Activated T-cell treated with anti-CD3 and anti-CD28 coated beads, Interleukin-2, amount 50 U/mL, for 24 hours (primary cell): ENCODE results near the gene EPB41L4B.

Experiments
- DNase-seq: peaks from one replicate; pipeline ENCODE4 v3.0.0-alpha.2; 2020
- H3K27ac Mint-ChIP-seq: 2 replicates; pipeline ENCODE4 v1.8.0; 2020; ENCODE audit warnings: mild to moderate bottlenecking, mixed read lengths
- H3K27me3 Mint-ChIP-seq: 2 replicates; pipeline ENCODE4 v1.8.0; 2020; ENCODE audit warnings: mixed read lengths
- H3K36me3 Mint-ChIP-seq: 2 replicates; pipeline ENCODE4 v1.8.0; 2020; ENCODE audit warnings: low read depth, mixed read lengths
- H3K4me1 Mint-ChIP-seq: 2 replicates; pipeline ENCODE4 v1.8.0; 2020; ENCODE audit warnings: low read depth, mixed read lengths
- H3K4me3 Mint-ChIP-seq: 2 replicates; pipeline ENCODE4 v1.8.0; 2020; ENCODE audit warnings: mild to moderate bottlenecking, moderate library complexity, mixed read lengths
- H3K9me3 Mint-ChIP-seq: 2 replicates; pipeline ENCODE4 v1.8.0; 2020; ENCODE audit warnings: mixed read lengths

EPB41L4B gene

GRCh38 chr9:109315480-109316206 is 5.2 kb downstream of the EPB41L4B start:
- DNase-seq: no peak
- peaks cover 15% of the 10 kb centered on the region for H3K4me1 Mint-ChIP-seq
- no peak overlapping the region for H3K27ac Mint-ChIP-seq
- H3K27me3 Mint-ChIP-seq: peaks cover 81% of the 10 kb centered on the region
- no peaks in the 10 kb centered on the region for H3K36me3 Mint-ChIP-seq
- no peak overlapping the region for H3K4me3 Mint-ChIP-seq
- H3K9me3 Mint-ChIP-seq: no peaks in the 10 kb centered on the region

GRCh38 chr9:109314011-109314531 is 6.8 kb downstream of the EPB41L4B start:
- peaks cover 11% of the 10 kb centered on the region for H3K4me1 Mint-ChIP-seq
- no peak for DNase-seq
- H3K27ac Mint-ChIP-seq: no peak overlapping the region
- no peaks in the 10 kb centered on the region for H3K36me3 Mint-ChIP-seq
- H3K4me3 Mint-ChIP-seq: no peak overlapping the region
- H3K9me3 Mint-ChIP-seq: no peaks in the 10 kb centered on the region
- peaks cover 85% of the 10 kb centered on the region for H3K27me3 Mint-ChIP-seq

GRCh38 chr9:109313351-109313750 is 7.5 kb downstream of the EPB41L4B start:
- no peaks in the 10 kb centered on the region for H3K36me3 Mint-ChIP-seq
- H3K27ac Mint-ChIP-seq: no peak overlapping the region
- peaks cover 8% of the 10 kb centered on the region for H3K4me1 Mint-ChIP-seq
- no peak overlapping the region for H3K4me3 Mint-ChIP-seq
- peaks cover 83% of the 10 kb centered on the region for H3K27me3 Mint-ChIP-seq
- no peak for DNase-seq
- no peaks in the 10 kb centered on the region for H3K9me3 Mint-ChIP-seq

DNA sequence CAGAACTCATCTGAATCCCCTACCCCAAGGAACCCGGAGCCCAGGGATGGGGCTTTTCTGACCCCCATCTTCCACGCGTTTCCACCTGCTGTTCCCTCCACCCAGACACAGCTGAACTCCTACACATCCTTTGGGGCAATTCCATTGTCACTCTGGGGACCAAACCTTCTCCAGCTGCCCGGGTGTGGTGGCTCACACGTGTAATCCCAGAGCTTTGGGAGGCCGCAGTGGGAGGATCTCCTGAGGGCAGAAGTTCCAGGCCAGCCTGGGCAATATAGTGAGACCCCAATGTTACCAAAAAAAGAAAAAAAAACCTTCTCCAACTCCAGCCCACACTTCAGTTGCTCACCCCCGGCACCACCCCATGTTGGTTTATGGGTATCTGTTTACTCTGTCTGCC is 8.1 kb downstream of the EPB41L4B start:
- Mint-ChIP-seq H3K4me1 (peaks cover 8% of the 10 kb centered on the region), H3K36me3 (no peaks in the 10 kb centered on the region), H3K27me3 (peaks cover 83% of the 10 kb centered on the region), H3K9me3 (no peaks in the 10 kb centered on the region), H3K4me3 (no peak overlapping the region), H3K27ac (no peak overlapping the region)
- no peak for DNase-seq

DNA sequence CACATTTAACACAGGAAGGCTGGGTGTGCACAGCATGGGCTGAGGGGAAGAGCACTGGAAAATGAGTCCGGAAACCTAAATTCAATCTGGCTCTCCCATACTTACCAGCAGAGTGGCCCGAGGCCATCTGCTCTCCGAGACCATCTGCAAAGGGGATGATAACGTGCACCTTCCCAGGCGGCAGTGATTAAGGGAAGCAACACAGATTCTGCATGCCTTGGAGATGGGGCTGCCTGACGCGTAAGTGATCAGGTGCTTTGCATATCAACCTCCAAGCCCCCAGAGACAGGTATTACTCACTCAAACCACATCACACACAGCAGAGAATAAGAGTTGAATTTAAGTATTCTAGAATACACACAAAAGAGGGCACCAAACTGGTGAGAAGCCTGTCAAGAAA is 9.1 kb downstream of the EPB41L4B start:
- no peak for DNase-seq
- no peaks in the 10 kb centered on the region for H3K36me3 Mint-ChIP-seq
- H3K27ac Mint-ChIP-seq: no peak overlapping the region
- H3K4me3 Mint-ChIP-seq: no peak overlapping the region
- H3K27me3 Mint-ChIP-seq: peaks cover 79% of the 10 kb centered on the region
- H3K4me1 Mint-ChIP-seq: peaks cover 8% of the 10 kb centered on the region
- no peaks in the 10 kb centered on the region for H3K9me3 Mint-ChIP-seq

GRCh38 chr9:109311286-109311685 is 9.6 kb downstream of the EPB41L4B start:
- no peaks in the 10 kb centered on the region for H3K36me3 Mint-ChIP-seq
- peaks cover 79% of the 10 kb centered on the region for H3K27me3 Mint-ChIP-seq
- no peak overlapping the region for H3K27ac Mint-ChIP-seq
- no peaks in the 10 kb centered on the region for H3K9me3 Mint-ChIP-seq
- no peak for DNase-seq
- H3K4me1 Mint-ChIP-seq: peaks cover 8% of the 10 kb centered on the region
- no peak overlapping the region for H3K4me3 Mint-ChIP-seq

DNA sequence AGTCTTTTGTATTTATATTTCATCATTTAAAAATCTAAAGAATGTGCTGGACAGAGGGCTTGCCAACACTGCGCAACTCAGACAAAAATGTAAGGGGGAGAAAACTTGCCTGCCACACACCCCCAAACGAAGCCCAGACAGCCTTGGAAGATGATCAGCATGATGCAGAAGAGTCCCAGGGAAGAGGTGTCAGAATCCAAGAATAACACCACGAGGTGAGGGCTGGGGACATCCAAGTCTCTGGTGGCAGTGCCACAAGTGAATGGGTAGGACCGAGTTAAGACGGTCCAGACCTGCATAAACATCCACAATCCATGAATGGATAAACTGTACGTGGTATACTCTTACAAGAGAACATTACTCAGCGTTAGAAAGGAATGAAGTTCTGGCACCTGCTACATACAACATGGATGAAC is 10.4 kb downstream of the EPB41L4B start:
- peaks cover 73% of the 10 kb centered on the region for H3K27me3 Mint-ChIP-seq
- H3K4me1 Mint-ChIP-seq: peaks cover 8% of the 10 kb centered on the region
- no peaks in the 10 kb centered on the region for H3K36me3 Mint-ChIP-seq
- no peak overlapping the region for H3K4me3 Mint-ChIP-seq
- no peak overlapping the region for H3K27ac Mint-ChIP-seq
- no peaks in the 10 kb centered on the region for H3K9me3 Mint-ChIP-seq
- DNase-seq: no peak

- Mint-ChIP-seq H3K27ac (no peak overlapping the region), H3K9me3 (no peaks in the 10 kb centered on the region), H3K27me3 (peaks cover 68% of the 10 kb centered on the region)
Observed at GRCh38 chr9:109309282-109309681, 11.6 kb downstream of the EPB41L4B start.

DNA sequence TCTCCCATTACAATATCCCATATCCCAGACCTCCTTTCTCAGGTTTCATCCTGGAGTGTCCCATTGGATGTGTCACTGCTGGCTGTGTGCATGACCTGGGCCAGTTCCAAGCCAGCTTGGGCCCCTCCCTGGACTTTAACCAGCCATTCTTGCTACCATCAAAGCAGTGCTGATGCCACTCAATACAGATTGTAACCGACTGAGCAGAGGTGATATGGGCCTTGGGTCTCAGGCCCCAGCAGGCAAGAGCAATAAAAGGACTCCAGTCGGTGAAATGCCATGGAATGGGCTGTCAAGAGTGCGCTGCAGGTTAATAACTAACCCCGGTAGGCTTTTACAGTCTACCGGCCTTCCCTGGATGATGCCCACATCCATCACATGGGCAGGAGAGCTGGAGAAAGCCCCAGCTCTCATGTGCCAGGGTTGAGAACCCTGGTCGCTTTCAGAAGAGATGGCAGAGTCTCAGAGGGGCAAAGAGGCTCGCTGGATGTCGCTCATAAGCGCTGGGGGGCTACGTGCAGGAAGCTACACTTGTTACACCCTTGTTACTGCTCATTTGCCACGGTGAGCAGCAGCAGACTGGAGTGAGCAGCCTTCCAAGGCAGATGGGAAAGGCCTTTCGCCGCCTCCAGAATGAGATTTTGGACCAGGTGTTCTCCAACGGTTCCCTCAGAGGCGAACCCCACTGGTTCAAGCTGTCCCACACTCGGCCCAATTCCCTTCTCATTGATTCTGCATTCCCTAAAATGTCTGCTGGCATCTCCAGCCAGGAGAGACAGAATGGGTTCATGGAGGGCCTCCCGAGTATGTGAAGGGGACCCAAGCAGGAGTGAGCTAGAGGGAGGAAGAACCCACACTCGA is 13.2 kb downstream of the EPB41L4B start:
- H3K27ac Mint-ChIP-seq: no peak overlapping the region
- peaks cover 56% of the 10 kb centered on the region for H3K27me3 Mint-ChIP-seq
- H3K36me3 Mint-ChIP-seq: no peaks in the 10 kb centered on the region

More at GRCh38 chr9:109309282-109309681, 11.6 kb downstream of the EPB41L4B start:
- DNase-seq: no peak
- Mint-ChIP-seq H3K4me1 (peaks cover 8% of the 10 kb centered on the region), H3K36me3 (no peaks in the 10 kb centered on the region), H3K4me3 (no peak overlapping the region)

GRCh38 chr9:109305801-109306200 is 15.1 kb downstream of the EPB41L4B start:
- Mint-ChIP-seq H3K36me3 (no peaks in the 10 kb centered on the region), H3K4me3 (no peak overlapping the region), H3K4me1 (no peaks in the 10 kb centered on the region), H3K27ac (no peak overlapping the region), H3K9me3 (no peaks in the 10 kb centered on the region), H3K27me3 (peaks cover 51% of the 10 kb centered on the region)
- DNase-seq: no peak

More for the DNA sequence above, 13.2 kb downstream of the EPB41L4B start:
- no peak overlapping the region for H3K4me3 Mint-ChIP-seq
- no peaks in the 10 kb centered on the region for H3K9me3 Mint-ChIP-seq
- peaks cover 8% of the 10 kb centered on the region for H3K4me1 Mint-ChIP-seq
- DNase-seq: no peak

DNA sequence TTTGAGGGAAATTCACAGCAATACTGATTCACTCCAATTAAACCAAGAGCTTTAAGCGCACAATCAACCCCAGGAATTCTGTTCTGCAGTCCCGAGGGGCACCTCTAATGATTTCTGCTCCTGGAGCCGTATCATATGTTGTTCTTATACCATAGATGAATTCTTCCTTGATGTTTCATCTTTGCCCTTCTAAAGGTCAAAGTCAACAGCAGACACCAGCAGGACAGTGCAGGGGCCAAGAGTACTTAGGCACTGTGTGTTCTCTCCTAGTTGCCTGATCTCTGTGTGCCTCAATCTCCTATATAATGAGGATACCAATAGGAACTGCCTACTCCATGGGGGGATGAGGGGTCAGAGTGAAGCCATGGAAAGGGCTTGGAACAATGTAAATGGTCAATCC is 16.5 kb downstream of the EPB41L4B start:
- DNase-seq: no peak
- no peak overlapping the region for H3K27ac Mint-ChIP-seq
- no peaks in the 10 kb centered on the region for H3K4me1 Mint-ChIP-seq
- no peaks in the 10 kb centered on the region for H3K36me3 Mint-ChIP-seq
- H3K4me3 Mint-ChIP-seq: no peak overlapping the region
- peaks cover 51% of the 10 kb centered on the region for H3K27me3 Mint-ChIP-seq
- H3K9me3 Mint-ChIP-seq: no peaks in the 10 kb centered on the region

DNA sequence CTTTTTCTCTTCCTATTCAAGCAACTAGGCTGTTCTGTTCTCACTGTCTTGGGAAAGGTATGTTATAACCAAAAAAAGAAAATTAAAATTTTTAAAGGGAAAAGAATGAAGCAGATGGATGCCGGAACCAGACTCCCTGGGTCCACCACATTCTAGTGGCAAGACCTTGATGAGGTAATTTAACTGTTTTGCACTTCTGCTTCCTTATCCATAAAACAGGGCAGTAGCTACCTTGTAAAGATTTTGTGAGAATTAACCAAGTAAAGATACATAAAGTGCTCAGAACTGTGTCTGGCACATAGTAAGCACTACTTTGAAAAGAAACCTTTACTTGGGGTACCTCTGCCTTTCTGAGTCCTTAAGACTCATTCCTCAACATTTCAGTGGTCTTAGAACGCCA is 17.0 kb downstream of the EPB41L4B start:
- DNase-seq: no peak
- Mint-ChIP-seq H3K4me3 (no peak overlapping the region), H3K9me3 (no peaks in the 10 kb centered on the region), H3K36me3 (no peaks in the 10 kb centered on the region), H3K4me1 (no peaks in the 10 kb centered on the region), H3K27ac (no peak overlapping the region), H3K27me3 (peaks cover 51% of the 10 kb centered on the region)

DNA sequence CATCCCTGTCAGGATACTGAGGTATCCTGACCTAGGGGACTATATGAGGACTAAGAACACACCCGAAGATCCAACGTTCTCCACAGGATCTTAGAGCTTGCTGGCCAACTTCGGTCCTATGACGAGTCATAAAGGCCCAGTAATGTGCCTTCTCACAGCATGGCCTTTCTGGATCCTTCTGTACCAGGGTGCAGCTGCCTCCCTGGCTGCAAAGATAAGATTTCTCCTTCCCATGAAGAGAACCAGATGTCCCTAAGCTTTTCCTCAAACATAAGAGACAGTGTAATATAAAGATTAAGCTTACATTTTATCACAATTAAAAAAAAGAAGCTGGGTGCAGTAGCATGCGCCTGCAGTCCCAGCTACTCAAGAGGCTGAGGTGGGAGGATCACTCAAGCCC is 18.3 kb downstream of the EPB41L4B start:
- H3K27ac Mint-ChIP-seq: no peak overlapping the region
- H3K36me3 Mint-ChIP-seq: no peaks in the 10 kb centered on the region
- H3K27me3 Mint-ChIP-seq: peaks cover 40% of the 10 kb centered on the region
- DNase-seq: no peak
- H3K4me1 Mint-ChIP-seq: peaks cover 1% of the 10 kb centered on the region
- H3K9me3 Mint-ChIP-seq: no peaks in the 10 kb centered on the region
- no peak overlapping the region for H3K4me3 Mint-ChIP-seq

DNA sequence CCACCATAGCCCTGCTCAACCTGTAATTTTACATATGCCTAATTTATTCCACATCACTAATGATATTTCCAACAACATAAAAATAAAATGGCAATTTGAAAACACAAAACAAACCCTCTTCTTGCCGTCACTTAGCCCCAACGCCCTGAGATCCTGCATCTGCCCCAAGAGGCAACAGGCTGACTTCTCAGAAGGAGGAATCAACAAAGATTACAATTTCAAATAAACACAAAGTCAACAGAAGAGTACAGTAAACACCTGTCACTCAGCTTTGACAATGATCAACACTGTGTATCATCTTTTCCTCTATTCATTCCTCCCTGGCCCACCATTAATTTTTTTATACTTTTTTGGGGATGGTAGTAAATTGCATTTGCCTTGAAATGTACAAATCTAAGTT is 19.8 kb downstream of the EPB41L4B start:
- Mint-ChIP-seq H3K9me3 (no peaks in the 10 kb centered on the region), H3K27ac (no peak overlapping the region), H3K27me3 (peaks cover 33% of the 10 kb centered on the region), H3K4me1 (peaks cover 2% of the 10 kb centered on the region), H3K36me3 (no peaks in the 10 kb centered on the region), H3K4me3 (no peak overlapping the region)
- no peak for DNase-seq

DNA sequence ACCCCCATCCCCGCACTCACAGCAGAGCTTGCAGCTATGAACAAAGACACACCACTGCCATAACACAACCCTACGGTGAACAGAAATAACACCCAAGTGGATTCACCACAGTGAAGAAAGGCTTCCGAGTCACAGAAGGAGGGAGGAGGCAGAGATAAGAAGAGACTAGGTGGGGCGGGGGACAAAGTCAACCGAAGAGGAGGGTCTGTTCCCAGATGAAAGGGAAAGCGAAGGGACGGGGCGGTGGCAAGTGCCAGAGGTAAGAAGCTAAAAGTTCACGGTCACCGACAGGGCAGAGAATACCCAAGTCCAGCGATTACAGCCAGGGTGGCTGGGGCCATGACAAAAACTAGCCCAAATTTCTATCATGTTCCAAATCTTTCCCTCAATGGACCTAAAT is 21.0 kb downstream of the EPB41L4B start:
- Mint-ChIP-seq H3K27ac (no peak overlapping the region), H3K36me3 (no peaks in the 10 kb centered on the region), H3K4me3 (no peak overlapping the region), H3K27me3 (peaks cover 34% of the 10 kb centered on the region), H3K9me3 (no peaks in the 10 kb centered on the region), H3K4me1 (peaks cover 11% of the 10 kb centered on the region)
- DNase-seq: no peak
